GM11168 (cell line): Measurements from ENCODE around the gene CD101.

Experiments used
- in situ Hi-C: fragments of 300-500 bp; cut with MboI; formaldehyde crosslinking; loops from one replicate; pipeline ENCODE4 v1.12.0; 2022; ENCODE audit warnings: low sequenced_read_pairs; ENCODE audit not compliant: unreplicated experiment

CD101 gene

DNA sequence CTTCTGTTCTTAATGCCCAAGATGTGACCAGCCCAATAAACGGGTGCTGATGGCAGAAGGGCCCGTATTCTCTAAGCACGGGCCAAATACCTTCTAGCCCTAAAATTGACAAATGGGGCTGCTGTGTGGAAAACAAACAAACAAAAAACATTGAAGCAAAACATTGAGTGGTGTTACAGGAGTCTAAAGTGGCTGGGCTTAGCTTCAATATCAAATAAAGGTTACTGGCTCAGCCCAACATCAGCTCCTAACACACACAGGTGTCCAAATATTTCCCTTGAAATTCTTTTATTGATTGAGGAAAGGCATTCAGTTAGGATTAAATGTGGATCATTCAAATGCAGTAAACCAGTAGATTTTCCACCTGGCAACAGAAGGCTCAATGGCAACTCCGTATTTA, 45.2 kb downstream of the CD101 start:
- in situ Hi-C loops = no loop called here

- in situ Hi-C loops = no loop called here
Measured at GRCh38 chr1:117047271-117047670, 45.7 kb downstream of the CD101 start.

DNA sequence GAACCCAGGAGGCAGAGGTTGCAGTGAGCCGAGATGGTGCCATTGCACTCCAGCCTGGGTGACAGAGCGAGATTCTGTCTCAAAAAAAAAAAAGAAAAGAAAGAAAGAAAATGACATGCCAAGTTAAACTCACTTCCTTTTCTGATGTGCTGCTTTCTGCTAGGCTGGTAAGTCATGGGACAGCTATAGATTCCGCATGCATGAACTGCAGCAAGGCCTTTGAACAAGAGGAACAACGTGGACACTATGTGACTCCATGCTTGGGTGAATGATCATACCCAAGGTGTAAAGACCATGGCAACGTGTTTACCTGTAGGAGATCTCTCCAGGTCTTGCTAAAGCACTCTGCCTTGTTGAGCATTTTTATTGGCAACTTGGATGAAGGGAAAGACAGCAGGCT, 48.3 kb downstream of the CD101 start:
- in situ Hi-C loops = loop anchor here (10.0 kb wide), 1 partner anchor 235 kb away; no protein-coding TSS in a partner anchor

GRCh38 chr1:117051224-117052064, 49.9 kb downstream of the CD101 start:
- in situ Hi-C loops = loop anchor here (10.0 kb wide), 1 partner anchor 237 kb away; no protein-coding TSS in a partner anchor

- in situ Hi-C loops = loop anchor here (10.0 kb wide), 1 partner anchor 239 kb away; no protein-coding TSS in a partner anchor
Measured at GRCh38 chr1:117054068-117054467, 52.5 kb downstream of the CD101 start.

GRCh38 chr1:117058810-117059209, 57.2 kb downstream of the CD101 start:
- in situ Hi-C loops = loop anchor here (5.0 to 10.0 kb wide), 2 partner anchors 244 to 327 kb away; no protein-coding TSS in a partner anchor

- in situ Hi-C loops = loop anchor here (5.0 to 10.0 kb wide), 2 partner anchors 245 to 327 kb away; no protein-coding TSS in a partner anchor
Measured at GRCh38 chr1:117059334-117059677, 57.7 kb downstream of the CD101 start.

DNA sequence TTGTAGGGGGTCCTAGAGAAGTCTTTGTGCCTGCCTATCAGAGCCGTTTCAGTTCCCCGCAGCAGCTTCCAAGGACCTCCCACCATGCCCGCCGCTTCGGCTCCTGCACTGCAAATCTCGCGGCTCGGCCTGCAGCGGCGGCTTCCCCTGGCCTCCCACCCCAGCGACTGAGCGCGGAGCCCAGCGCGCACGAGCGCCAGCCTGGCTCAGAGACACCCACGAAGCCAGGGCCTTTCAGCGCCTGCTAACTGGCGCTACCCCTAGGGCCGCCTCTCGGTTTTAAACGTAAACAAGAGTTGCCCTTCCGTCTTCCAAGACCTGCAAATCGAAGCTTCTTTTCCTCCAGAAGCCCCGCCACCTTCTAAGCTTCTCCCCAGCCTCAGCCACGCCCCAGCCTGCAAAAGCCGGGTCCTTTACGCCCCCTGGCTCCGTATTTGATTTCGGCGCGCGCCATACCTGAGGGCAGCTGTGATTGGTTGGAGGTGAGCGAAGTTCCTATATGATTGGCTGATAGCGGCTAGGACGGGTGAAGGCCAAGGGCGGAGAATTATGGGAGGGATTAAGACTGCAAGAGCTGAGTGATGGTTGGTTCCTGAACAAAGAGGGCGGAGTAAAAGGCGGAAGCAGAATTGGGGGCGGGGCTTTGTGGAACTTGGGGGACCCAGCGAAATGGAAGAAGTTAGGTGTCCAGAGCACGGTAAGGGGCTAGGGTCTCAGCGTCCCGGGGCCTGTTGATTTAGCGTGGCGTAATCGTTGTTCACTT, 58.3 kb downstream of the CD101 start, which contains the start of gene TTF2:
Gene TTF2 (plus strand): TSS at position 649 of the 763 bp plus-strand sequence. CDS start 21 bp downstream, at position 670.
- in situ Hi-C loops = loop anchor here (5.0 to 10.0 kb wide), 2 partner anchors 245 to 328 kb away; no protein-coding TSS in a partner anchor

DNA sequence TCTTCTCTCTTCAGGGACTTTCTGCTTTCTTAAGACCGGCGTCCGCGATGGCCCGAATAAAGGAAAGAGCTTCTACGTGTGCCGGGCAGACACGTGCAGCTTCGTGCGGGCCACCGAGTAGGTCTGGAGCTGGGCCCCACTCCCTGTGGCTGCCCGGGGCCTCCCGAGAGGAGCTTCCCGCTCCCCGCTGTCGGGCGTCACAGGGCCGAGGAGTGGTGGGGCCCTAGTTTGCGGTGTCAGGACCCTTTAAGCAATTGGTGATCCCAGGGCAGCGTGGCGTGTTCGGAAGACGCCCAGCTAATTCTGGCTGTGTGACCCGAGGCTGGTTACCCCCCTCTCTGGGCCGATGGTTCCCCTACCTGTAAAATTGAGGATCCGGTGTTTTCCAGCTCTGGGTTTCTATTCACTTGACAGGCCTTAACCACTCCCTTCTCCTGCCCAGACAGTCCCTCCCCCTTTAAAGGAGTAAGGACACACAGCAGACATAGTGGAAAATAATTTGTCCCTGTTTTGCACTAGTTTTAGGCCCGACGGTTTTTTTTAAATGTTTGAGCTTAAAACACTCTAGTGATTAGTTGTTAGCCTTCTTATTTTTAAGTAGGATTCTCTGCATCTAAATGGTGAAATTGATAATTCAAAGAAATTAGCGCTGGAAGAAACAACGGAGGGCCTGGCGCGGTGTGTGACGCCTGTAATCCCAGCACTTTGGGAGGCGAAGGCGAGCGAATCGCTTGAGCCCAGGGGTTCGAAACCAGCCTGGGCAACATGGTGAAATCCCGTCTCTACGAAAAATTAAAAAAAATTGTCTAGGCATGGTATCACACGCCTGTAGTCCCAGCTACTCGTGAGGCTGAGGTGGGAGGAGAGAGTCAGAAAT, 59.1 kb downstream of the CD101 start:
- in situ Hi-C loops = no loop called here

- in situ Hi-C loops = no loop called here
Measured at GRCh38 chr1:117061986-117062415, 60.4 kb downstream of the CD101 start.

- in situ Hi-C loops = no loop called here
Measured at GRCh38 chr1:117066367-117066766, 64.8 kb downstream of the CD101 start.

DNA sequence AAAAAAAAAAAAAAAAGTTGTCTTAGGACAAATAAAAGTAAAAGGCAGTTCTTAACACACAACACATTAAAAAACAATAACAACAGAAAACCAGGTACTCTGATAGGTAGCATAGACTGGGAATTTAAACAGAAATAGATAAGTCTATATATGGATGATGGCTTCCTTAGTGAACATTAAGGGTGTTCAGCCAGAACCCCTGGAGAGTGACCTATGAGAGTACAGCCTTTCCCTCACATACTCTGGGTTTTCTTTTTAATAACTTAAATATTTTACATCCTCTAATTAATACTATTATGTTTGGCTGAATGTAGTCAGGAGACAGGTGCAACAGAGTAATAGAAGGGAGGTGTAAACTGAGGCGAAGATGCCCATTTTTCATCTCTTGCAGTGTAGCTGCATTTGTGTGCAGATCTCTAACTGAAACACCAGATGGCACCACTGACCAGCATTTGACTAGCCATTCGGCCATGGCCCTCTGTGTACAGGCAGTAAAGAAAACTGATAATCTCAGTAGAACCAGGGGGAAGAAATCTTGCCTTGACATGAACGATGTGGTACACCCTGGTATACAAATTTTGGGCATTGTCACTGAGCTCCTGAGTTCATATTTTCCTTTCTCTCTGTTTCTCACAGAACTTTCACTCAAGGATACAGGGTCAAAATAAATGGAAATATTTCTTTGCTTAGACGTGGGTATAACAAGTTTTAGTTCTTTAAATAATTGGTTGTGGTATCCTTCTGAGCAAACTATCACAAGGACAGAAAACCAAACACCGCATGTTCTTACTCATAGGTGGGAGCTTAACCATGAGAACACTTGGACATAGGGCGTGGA, 66.2 kb downstream of the CD101 start:
- in situ Hi-C loops = no loop called here

DNA sequence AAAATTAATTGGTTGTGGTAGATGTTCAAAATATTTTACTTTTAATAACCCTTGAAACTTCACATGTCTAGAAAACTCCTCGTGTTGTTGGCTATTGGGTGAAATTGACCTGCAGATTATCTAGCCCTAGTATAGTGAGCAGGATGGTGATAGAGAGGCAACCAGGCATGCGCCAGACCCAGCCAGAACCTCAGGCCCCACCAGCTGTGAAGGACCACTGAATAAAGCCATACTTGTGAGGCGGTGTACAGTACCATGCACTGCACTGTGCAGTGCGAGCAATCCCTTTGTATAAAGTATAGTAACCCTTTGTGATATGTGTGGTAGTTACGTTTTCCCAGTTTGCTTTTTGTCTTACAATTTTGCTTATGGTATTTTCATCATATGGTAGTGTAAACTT, 67.0 kb downstream of the CD101 start:
- in situ Hi-C loops = no loop called here

- in situ Hi-C loops = no loop called here
Measured at GRCh38 chr1:117069220-117069844, 67.8 kb downstream of the CD101 start.

- in situ Hi-C loops = no loop called here
Measured at GRCh38 chr1:117070124-117070523, 68.6 kb downstream of the CD101 start.

DNA sequence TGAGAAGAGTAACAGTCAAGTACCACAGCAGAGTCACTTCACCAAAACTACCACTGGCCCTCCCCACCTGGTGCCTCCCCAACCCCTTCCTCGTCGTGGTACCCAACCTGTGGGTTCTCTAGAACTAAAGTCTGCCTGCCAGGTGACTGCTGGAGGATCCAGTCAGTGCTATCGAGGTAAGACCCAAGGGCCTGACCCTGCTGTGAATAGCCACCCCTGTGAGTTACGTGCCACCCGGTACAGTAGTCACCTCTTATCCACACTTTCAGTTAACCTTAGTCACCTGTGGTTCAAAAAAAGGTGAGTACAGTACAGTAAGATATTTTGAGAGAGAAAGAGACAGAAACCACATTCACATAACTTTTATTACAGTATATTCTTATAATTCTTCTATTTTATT, 75.1 kb downstream of the CD101 start:
- in situ Hi-C loops = no loop called here

GRCh38 chr1:117077267-117077666, 75.7 kb downstream of the CD101 start:
- in situ Hi-C loops = no loop called here

GRCh38 chr1:117079737-117080136, 78.2 kb downstream of the CD101 start:
- in situ Hi-C loops = no loop called here

GRCh38 chr1:117084231-117084630, 82.7 kb downstream of the CD101 start:
- in situ Hi-C loops = no loop called here
